ENCODE data around the gene DNAJC9. TPM values are rescaled to one million over a fixed set of nuclear protein-coding genes. Genes with fewer than 3 reads are reported as not detected.

DNAJC9 gene
- total RNA-seq (2021): 69.1 and 72.9 TPM in 2 replicates
- percentile 98 among the genes with signal in this experiment for Bru-seq, nascent RNA
- BruChase-seq, experiment 1, labeled RNA remaining after a 2-hour chase: percentile 99 among the genes with signal in this experiment
- BruChase-seq, experiment 2, labeled RNA remaining after a 6-hour chase: percentile 99 among the genes with signal in this experiment
- long read RNA-seq, transcript DNAJC9-201 (5 exons, 3,032 nt): major isoform, 277 of 332 reads
- long read RNA-seq, partial matches to known transcripts: 21 of 332 reads
- long read RNA-seq, other reads (novel, unspliced or antisense): 34 of 332 reads

- Histone ChIP-seq H3K36me3 (ENCODE audit: insufficient read depth, low read length, poor library complexity, severe bottlenecking) (peaks cover 67% of the 10 kb centered on the region), H3K9me3 (ENCODE audit: low read depth, low read length, poor library complexity, severe bottlenecking) (no peaks in the 10 kb centered on the region), H3K27me3 (replicated peaks; ENCODE audit: insufficient read depth, low read depth, low read length, poor library complexity) (no peaks in the 10 kb centered on the region), H3K27ac (ENCODE audit: low read depth, low read length, poor library complexity, severe bottlenecking) (peak within 1 kb of the TSS; percentile 98), H3K4me1 (ENCODE audit: insufficient read depth, low read length, poor library complexity, severe bottlenecking) (peaks cover 25% of the 10 kb centered on the region), H3K4me3 (ENCODE audit: low read depth, low read length, poor library complexity, severe bottlenecking) (peak within 1 kb of the TSS; percentile 82)
- DNase-seq (ENCODE audit: low spot score): peak; percentile 97
- POLR2A ChIA-PET (ENCODE audit: low non-redundant PET): interaction anchor here (0.6 to 0.7 kb wide), 4 partner anchors 11 to 1741 kb away, joined by 3 to 7 read pairs (median 3); no protein-coding TSS in a partner anchor
- BruUV-seq (replicated peaks): no TSS peak
- intact Hi-C loops (cut with micrococcal nuclease; ENCODE audit: unreplicated experiment): loop anchor here (5.0 kb wide), 1 partner anchor 165 kb away; the partner anchor contains the start of gene ANXA7
- TF ChIP-seq CTCF (conservative IDR thresholded peaks at IDR 0.05; ENCODE audit: low read depth, low read length) (no peak), EZH2 (IDR thresholded peaks at IDR 0.05; ENCODE audit: borderline replicate concordance, low read depth, low read length, poor library complexity, severe bottlenecking) (no peak)
- CTCF ChIA-PET: no interaction called here
Measured at GRCh38 chr10:73246646-73247508, at the start of gene DNAJC9. Gene DNAJC9, minus strand, starts transcription at chr10:73247255. Its CDS starts 66 bp downstream, at chr10:73247189.

- Histone ChIP-seq H3K4me3 (ENCODE audit: low read depth, low read length, poor library complexity, severe bottlenecking) (no peak overlapping the region), H3K4me1 (ENCODE audit: insufficient read depth, low read length, poor library complexity, severe bottlenecking) (no peaks in the 10 kb centered on the region), H3K27me3 (replicated peaks; ENCODE audit: insufficient read depth, low read depth, low read length, poor library complexity) (peaks cover 28% of the 10 kb centered on the region), H3K27ac (ENCODE audit: low read depth, low read length, poor library complexity, severe bottlenecking) (no peak overlapping the region), H3K9me3 (ENCODE audit: low read depth, low read length, poor library complexity, severe bottlenecking) (peaks cover 5% of the 10 kb centered on the region), H3K36me3 (ENCODE audit: insufficient read depth, low read length, poor library complexity, severe bottlenecking) (no peaks in the 10 kb centered on the region)
- POLR2A ChIA-PET (ENCODE audit: low non-redundant PET): no interaction called here
- TF ChIP-seq EZH2 (IDR thresholded peaks at IDR 0.05; ENCODE audit: borderline replicate concordance, low read depth, low read length, poor library complexity, severe bottlenecking) (no peak), CTCF (conservative IDR thresholded peaks at IDR 0.05; ENCODE audit: low read depth, low read length) (no peak)
- DNase-seq (ENCODE audit: low spot score): no peak
- CTCF ChIA-PET: no interaction called here
- intact Hi-C loops (cut with micrococcal nuclease; ENCODE audit: unreplicated experiment): no loop called here
- BruUV-seq (replicated peaks): no TSS peak
Measured at GRCh38 chr10:73293461-73293860, 46.4 kb upstream of the DNAJC9 start.

- peaks cover 5% of the 10 kb centered on the region for H3K9me3 ChIP-seq (ENCODE audit: low read depth, low read length, poor library complexity, severe bottlenecking)
- H3K36me3 ChIP-seq (ENCODE audit: insufficient read depth, low read length, poor library complexity, severe bottlenecking): no peaks in the 10 kb centered on the region
- TF ChIP-seq EZH2 (IDR thresholded peaks at IDR 0.05; ENCODE audit: borderline replicate concordance, low read depth, low read length, poor library complexity, severe bottlenecking): no peak
- TF ChIP-seq CTCF (conservative IDR thresholded peaks at IDR 0.05; ENCODE audit: low read depth, low read length): no peak
- ChIA-PET CTCF (no interaction called here), POLR2A (ENCODE audit: low non-redundant PET) (no interaction called here)
- peaks cover 10% of the 10 kb centered on the region for H3K27me3 ChIP-seq (replicated peaks; ENCODE audit: insufficient read depth, low read depth, low read length, poor library complexity)
- intact Hi-C loops (cut with micrococcal nuclease; ENCODE audit: unreplicated experiment): no loop called here
- no peaks in the 10 kb centered on the region for H3K4me1 ChIP-seq (ENCODE audit: insufficient read depth, low read length, poor library complexity, severe bottlenecking)
- DNase-seq (ENCODE audit: low spot score): no peak
- H3K27ac ChIP-seq (ENCODE audit: low read depth, low read length, poor library complexity, severe bottlenecking): no peak overlapping the region
- no TSS peak for BruUV-seq (replicated peaks)
- no peak overlapping the region for H3K4me3 ChIP-seq (ENCODE audit: low read depth, low read length, poor library complexity, severe bottlenecking)
Measured at GRCh38 chr10:73289958-73290357, 42.9 kb upstream of the DNAJC9 start.

Measured in A673 (cell line).